Karpas-422 (cell line): ENCODE measurements around the gene ARGLU1. TPM values are rescaled to one million over a fixed set of nuclear protein-coding genes. Genes with fewer than 3 reads are reported as not detected.

Source experiments
- DNase-seq: peaks from one replicate; pipeline ENCODE4 v3.0.0-alpha.2; 2015
- H2AFZ ChIP-seq: fragments of 200-600 bp; sonication (generic); 2 replicates; pipeline ENCODE4 v1.6.1; 2014; ENCODE audit warnings: antibody characterized with exemption, low read length, mixed read lengths
- H3K27ac ChIP-seq: fragments of 200-600 bp; sonication (generic); 2 replicates; pipeline ENCODE4 v1.5.1; 2014; ENCODE audit warnings: mild to moderate bottlenecking, low read length, moderate library complexity
- H3K27me3 ChIP-seq: fragments of 200-600 bp; sonication (generic); 2 replicates; pipeline ENCODE4 v1.6.1; 2014; ENCODE audit warnings: low read length, mixed read lengths
- H3K36me3 ChIP-seq: fragments of 200-600 bp; sonication (generic); 2 replicates; pipeline ENCODE4 v1.6.1; 2014; ENCODE audit warnings: low read length, mixed read lengths; ENCODE audit not compliant: insufficient read depth
- H3K4me1 ChIP-seq: fragments of 200-600 bp; sonication (generic); 2 replicates; pipeline ENCODE4 v1.6.1; 2014; ENCODE audit warnings: mild to moderate bottlenecking, low read length, mixed read lengths
- H3K4me2 ChIP-seq: fragments of 200-600 bp; sonication (generic); 2 replicates; pipeline ENCODE4 v1.6.1; 2014; ENCODE audit warnings: low read length, low read depth, mild to moderate bottlenecking; ENCODE audit not compliant: poor library complexity, severe bottlenecking
- H3K4me3 ChIP-seq: fragments of 200-600 bp; sonication (generic); 2 replicates; pipeline ENCODE4 v1.5.1; 2014; ENCODE audit warnings: mild to moderate bottlenecking, antibody characterized with exemption, low read length, mixed read lengths
- H3K79me2 ChIP-seq: fragments of 200-600 bp; sonication (generic); 2 replicates; pipeline ENCODE4 v1.6.1; 2014; ENCODE audit warnings: mild to moderate bottlenecking, low read length, mixed read lengths
- H3K9ac ChIP-seq: fragments of 200-600 bp; sonication (generic); 2 replicates; pipeline ENCODE4 v1.6.0; 2014; ENCODE audit warnings: low read length
- H3K9me2 ChIP-seq: fragments of 200-600 bp; sonication (generic), shearing (Covaris generic); replicated peaks from 2 replicates; pipeline ENCODE4 v1.6.0; 2014; ENCODE audit warnings: mild to moderate bottlenecking, low read length, moderate library complexity; ENCODE audit not compliant: insufficient read depth
- H3K9me3 ChIP-seq: fragments of 300-700, 200-600 bp; sonication (generic); 2 replicates; pipeline ENCODE4 v1.6.1; 2014; ENCODE audit warnings: low read length, mixed read lengths
- H4K20me1 ChIP-seq: fragments of 200-600 bp; sonication (generic); 2 replicates; pipeline ENCODE4 v1.6.1; 2014; ENCODE audit warnings: mild to moderate bottlenecking, antibody characterized with exemption, low read length, low read depth; ENCODE audit not compliant: insufficient read depth
- total RNA-seq: library from RNA; depleted of rRNA; stranded (reverse); fragments of >200 nt; shearing (Covaris generic); gene quantifications from 2 replicates; pipeline ENCODE4 v1.2.3, GENCODE V29; 2014; ENCODE audit warnings: low replicate concordance

ARGLU1 gene
- total RNA-seq, 1 experiment from 2014 or later = 147 TPM

DNA sequence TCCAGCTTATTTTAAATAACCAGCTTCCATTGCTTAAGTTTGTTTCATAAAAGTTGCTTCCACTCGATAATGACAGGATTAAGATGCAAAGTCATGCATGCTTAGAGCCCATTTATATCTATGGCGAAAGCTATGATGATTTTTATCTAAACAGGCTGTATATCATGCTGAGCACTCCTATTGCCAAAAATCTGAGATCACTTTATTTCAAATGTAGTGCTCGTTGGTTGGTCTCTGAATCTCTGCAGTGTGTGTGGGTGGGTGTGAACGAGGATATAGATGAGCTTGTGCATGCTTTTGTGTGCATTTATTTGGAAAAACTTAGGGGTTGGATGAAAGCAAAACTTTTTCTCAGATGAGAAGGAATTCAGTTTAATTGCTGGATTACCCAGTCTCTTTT is 27.0 kb upstream of the ARGLU1 start:
- no peak for DNase-seq
- H3K4me1 ChIP-seq = no peaks in the 10 kb centered on the region
- no peaks in the 10 kb centered on the region for H3K79me2 ChIP-seq
- H3K36me3 ChIP-seq = no peaks in the 10 kb centered on the region
- H2AFZ ChIP-seq = no peak overlapping the region
- no peaks in the 10 kb centered on the region for H3K9me3 ChIP-seq
- no peak overlapping the region for H3K27ac ChIP-seq
- H3K9ac ChIP-seq = no peak overlapping the region
- H3K4me2 ChIP-seq = no peak overlapping the region
- no peaks in the 10 kb centered on the region for H3K27me3 ChIP-seq
- no peak overlapping the region for H3K4me3 ChIP-seq
- no peaks in the 10 kb centered on the region for H3K9me2 ChIP-seq
- H4K20me1 ChIP-seq = no peaks in the 10 kb centered on the region

DNA sequence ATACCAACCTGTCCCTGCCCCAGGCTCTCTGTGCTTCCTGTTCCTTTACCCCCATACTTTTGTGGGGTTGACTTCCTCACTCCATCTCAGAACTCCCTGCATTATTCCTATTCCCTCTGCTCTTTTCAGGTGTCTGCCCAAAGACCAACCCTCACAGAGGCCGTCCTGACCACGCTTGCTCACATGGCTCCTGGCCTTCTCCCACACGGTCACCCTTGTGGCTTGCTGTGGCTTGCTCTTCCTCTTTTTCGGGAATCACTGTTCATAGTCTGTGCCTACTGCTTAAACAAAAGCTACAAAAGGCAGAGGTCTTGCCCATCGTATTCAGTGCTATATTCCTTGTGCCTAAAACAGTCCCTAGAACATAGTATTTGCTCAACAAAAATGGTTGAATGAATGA is 25.2 kb upstream of the ARGLU1 start:
- no peaks in the 10 kb centered on the region for H4K20me1 ChIP-seq
- no peak overlapping the region for H3K27ac ChIP-seq
- no peaks in the 10 kb centered on the region for H3K36me3 ChIP-seq
- no peak overlapping the region for H3K4me2 ChIP-seq
- no peaks in the 10 kb centered on the region for H3K9me2 ChIP-seq
- H3K79me2 ChIP-seq = no peaks in the 10 kb centered on the region
- no peaks in the 10 kb centered on the region for H3K27me3 ChIP-seq
- H3K4me1 ChIP-seq = no peaks in the 10 kb centered on the region
- no peaks in the 10 kb centered on the region for H3K9me3 ChIP-seq
- no peak for DNase-seq
- no peak overlapping the region for H3K4me3 ChIP-seq
- no peak overlapping the region for H3K9ac ChIP-seq
- no peak overlapping the region for H2AFZ ChIP-seq

DNA sequence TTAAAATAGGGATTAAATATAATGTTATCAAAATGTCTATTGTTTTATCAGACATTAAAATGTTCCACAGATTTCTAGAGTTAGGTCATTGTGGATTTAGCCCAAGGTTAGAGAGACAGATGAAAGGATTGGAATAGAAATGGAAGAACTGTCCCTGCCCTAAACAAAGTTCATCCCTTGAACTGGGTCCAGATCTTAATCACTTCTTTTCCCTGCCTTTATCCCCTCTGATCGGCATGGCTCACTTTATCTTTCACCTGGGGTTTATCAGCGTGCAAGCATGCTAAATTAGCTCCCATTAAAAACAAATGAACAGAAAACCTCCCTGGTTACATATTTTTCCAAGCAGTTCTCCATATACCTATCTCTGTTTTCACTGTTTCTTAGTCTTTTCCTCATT is 23.4 kb upstream of the ARGLU1 start:
- H3K4me3 ChIP-seq = no peak overlapping the region
- H3K79me2 ChIP-seq = no peaks in the 10 kb centered on the region
- no peak for DNase-seq
- H3K9ac ChIP-seq = no peak overlapping the region
- no peaks in the 10 kb centered on the region for H3K9me2 ChIP-seq
- H3K36me3 ChIP-seq = no peaks in the 10 kb centered on the region
- H3K9me3 ChIP-seq = peaks cover under 1% of the 10 kb centered on the region; the same call in 1 of the 2 replicates
- H3K4me2 ChIP-seq = no peak overlapping the region
- no peak overlapping the region for H3K27ac ChIP-seq
- H3K27me3 ChIP-seq = no peaks in the 10 kb centered on the region
- H3K4me1 ChIP-seq = no peaks in the 10 kb centered on the region
- H4K20me1 ChIP-seq = no peaks in the 10 kb centered on the region
- no peak overlapping the region for H2AFZ ChIP-seq

DNA sequence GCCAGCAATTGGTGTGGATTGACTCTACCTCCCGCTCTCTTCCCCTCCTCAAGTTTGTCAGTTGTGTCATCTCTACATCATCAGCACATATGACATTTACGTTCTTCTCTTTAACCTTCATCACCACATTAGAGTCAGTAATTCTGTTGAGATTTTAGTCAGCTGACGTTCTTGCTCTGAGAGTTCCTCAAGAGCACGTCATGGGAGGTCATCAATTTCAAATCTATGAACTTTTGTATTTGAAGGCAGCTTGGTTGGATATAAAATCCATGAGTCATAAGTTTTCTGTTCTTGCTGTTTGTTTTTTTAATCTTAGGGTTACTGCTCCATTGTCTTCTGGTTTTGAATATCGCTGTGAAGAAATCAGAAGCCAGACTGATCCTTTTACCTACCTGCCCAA is 21.8 kb upstream of the ARGLU1 start:
- Histone ChIP-seq H2AFZ (no peak overlapping the region), H3K4me1 (no peaks in the 10 kb centered on the region), H3K27ac (no peak overlapping the region), H3K9me2 (no peaks in the 10 kb centered on the region), H3K79me2 (no peaks in the 10 kb centered on the region), H3K36me3 (no peaks in the 10 kb centered on the region), H3K4me2 (no peak overlapping the region), H3K9ac (no peak overlapping the region), H3K4me3 (no peak overlapping the region), H3K27me3 (no peaks in the 10 kb centered on the region), H3K9me3 (peaks cover 11% of the 10 kb centered on the region; the same call in 1 of the 2 replicates), H4K20me1 (no peaks in the 10 kb centered on the region)
- no peak for DNase-seq

DNA sequence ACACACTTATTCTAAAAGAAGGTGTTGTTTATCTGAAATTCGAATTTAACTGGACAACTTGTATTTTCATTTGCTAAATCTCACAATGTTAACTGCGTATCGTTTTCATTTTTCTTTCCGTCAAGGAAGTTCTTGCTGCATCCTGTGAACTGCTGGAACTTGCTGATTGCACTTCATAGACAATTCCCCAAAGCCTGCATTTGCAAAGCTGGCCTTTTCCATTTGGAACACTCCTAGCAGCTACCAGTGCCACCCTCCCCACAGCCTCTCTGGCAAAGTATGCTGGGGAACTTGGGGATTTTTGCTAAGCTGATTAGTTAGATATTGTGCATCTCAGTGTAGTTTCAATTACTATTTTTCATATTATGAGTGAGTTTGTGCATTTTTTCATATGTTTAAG is 20.4 kb upstream of the ARGLU1 start:
- no peaks in the 10 kb centered on the region for H3K36me3 ChIP-seq
- no peaks in the 10 kb centered on the region for H3K79me2 ChIP-seq
- no peak overlapping the region for H2AFZ ChIP-seq
- no peak overlapping the region for H3K9ac ChIP-seq
- no peaks in the 10 kb centered on the region for H3K27me3 ChIP-seq
- H3K4me2 ChIP-seq = no peak overlapping the region
- no peaks in the 10 kb centered on the region for H3K4me1 ChIP-seq
- no peak overlapping the region for H3K4me3 ChIP-seq
- DNase-seq = no peak
- no peaks in the 10 kb centered on the region for H4K20me1 ChIP-seq
- H3K9me3 ChIP-seq = peaks cover 11% of the 10 kb centered on the region; the same call in 1 of the 2 replicates
- no peak overlapping the region for H3K27ac ChIP-seq
- H3K9me2 ChIP-seq = no peaks in the 10 kb centered on the region

DNA sequence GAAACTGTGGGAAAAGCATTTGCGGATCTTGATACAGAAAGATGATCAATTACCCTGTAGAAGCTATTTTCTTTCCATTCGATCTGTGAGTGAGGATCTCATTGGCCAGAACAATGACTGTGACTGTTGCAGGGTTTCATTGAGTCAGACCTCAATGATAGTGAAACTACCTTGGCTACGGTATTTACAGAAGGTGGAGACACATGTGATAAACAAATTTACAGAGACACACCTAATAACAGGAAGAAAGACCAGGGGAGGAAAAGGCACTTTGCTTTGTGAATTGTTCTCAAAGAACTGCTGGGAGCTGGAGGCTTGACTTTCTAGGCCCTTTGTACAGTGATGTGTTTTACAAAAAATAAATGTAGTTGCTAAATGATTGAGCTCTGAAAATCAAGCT is 19.9 kb upstream of the ARGLU1 start:
- Histone ChIP-seq H3K36me3 (no peaks in the 10 kb centered on the region), H2AFZ (no peak overlapping the region), H3K4me2 (no peak overlapping the region), H3K9ac (no peak overlapping the region), H3K27me3 (no peaks in the 10 kb centered on the region), H3K4me1 (no peaks in the 10 kb centered on the region), H3K9me3 (peaks cover 11% of the 10 kb centered on the region; the same call in 1 of the 2 replicates), H3K27ac (no peak overlapping the region), H4K20me1 (no peaks in the 10 kb centered on the region), H3K4me3 (no peak overlapping the region), H3K9me2 (no peaks in the 10 kb centered on the region), H3K79me2 (no peaks in the 10 kb centered on the region)
- no peak for DNase-seq

DNA sequence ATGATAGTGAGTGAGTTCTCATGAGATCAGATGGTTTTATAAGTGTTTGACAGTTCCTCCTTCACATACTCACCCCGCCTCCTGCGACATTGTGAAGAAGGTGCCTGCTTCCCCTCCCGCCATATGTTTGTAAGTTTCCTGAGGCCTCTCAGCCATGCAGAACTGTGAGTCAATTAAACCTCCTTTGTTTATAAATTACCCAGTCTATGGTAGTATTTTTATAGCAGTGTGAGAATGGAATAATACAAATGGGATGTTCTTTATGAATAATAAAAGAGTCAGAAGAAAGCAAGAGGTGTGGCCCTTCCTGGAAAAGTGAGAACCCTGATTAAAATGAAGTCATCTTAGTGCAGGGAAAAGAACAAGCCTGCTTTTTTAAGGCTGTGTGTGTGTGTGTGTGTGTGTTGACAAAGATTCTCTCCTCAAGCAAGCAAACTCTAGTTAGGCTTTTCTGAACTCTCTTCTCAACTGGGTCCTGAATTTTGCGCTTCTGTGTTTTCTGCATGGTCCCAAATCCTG is 18.8 kb upstream of the ARGLU1 start:
- no peak overlapping the region for H3K4me3 ChIP-seq
- no peaks in the 10 kb centered on the region for H4K20me1 ChIP-seq
- H3K36me3 ChIP-seq = no peaks in the 10 kb centered on the region
- H3K27me3 ChIP-seq = no peaks in the 10 kb centered on the region
- H3K9me3 ChIP-seq = peaks cover 11% of the 10 kb centered on the region; the same call in 1 of the 2 replicates
- DNase-seq = no peak
- H2AFZ ChIP-seq = no peak overlapping the region
- H3K4me1 ChIP-seq = no peaks in the 10 kb centered on the region
- no peaks in the 10 kb centered on the region for H3K79me2 ChIP-seq
- no peaks in the 10 kb centered on the region for H3K9me2 ChIP-seq
- H3K9ac ChIP-seq = no peak overlapping the region
- no peak overlapping the region for H3K27ac ChIP-seq
- no peak overlapping the region for H3K4me2 ChIP-seq

DNA sequence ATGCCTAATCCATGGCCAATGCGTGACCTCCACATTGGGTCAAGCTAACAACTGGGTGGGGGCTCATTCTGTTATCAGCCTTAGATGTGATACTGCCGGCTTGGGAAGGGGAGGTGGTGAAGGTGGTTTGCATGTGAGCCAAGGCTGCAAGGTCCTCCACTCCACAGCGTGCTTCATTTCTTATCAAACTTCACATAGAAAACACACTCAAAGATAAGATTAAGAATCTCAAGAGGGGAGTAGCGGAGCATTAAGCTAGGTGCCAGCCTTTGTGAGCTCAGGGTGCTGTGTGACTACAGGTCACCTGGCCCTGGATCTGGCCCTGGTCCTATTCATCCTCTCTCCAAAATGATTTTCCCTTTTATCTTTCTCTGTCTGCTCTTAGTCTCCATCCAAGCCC is 13.3 kb upstream of the ARGLU1 start:
- H3K9ac ChIP-seq = no peak overlapping the region
- no peaks in the 10 kb centered on the region for H4K20me1 ChIP-seq
- H3K4me2 ChIP-seq = no peak overlapping the region
- no peak overlapping the region for H3K4me3 ChIP-seq
- no peak overlapping the region for H3K27ac ChIP-seq
- H3K36me3 ChIP-seq = no peaks in the 10 kb centered on the region
- H3K79me2 ChIP-seq = no peaks in the 10 kb centered on the region
- no peak for DNase-seq
- H2AFZ ChIP-seq = no peak overlapping the region
- no peaks in the 10 kb centered on the region for H3K4me1 ChIP-seq
- H3K9me3 ChIP-seq = peaks cover 10% of the 10 kb centered on the region; the same call in 1 of the 2 replicates
- no peaks in the 10 kb centered on the region for H3K9me2 ChIP-seq
- no peaks in the 10 kb centered on the region for H3K27me3 ChIP-seq

DNA sequence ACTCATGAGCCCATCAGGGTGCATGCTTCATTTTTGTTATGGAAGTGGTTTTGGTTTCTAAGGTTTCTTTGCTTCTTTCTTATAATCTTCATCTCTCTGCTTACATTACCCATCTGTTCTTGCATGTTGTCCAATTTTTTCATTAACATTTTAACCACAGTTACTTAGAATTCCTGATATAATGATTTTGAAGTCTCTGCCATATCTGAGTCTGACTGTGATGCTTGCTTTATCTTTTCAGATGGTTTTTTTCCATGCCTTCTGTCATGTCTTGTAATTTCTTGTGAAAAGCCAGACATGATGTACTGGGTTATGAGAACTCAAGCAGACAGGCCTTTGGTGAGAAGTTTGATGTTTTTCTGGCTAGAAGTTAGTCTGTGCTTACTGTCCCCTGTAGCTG is 8.0 kb upstream of the ARGLU1 start:
- Histone ChIP-seq H3K9ac (no peak overlapping the region), H3K4me3 (no peak overlapping the region), H3K79me2 (no peaks in the 10 kb centered on the region), H3K27me3 (no peaks in the 10 kb centered on the region), H4K20me1 (no peaks in the 10 kb centered on the region), H2AFZ (no peak overlapping the region), H3K27ac (no peak overlapping the region), H3K36me3 (no peaks in the 10 kb centered on the region; the same call in 1 of the 2 replicates), H3K9me2 (no peaks in the 10 kb centered on the region), H3K4me1 (no peaks in the 10 kb centered on the region), H3K9me3 (no peaks in the 10 kb centered on the region), H3K4me2 (no peak overlapping the region)
- no peak for DNase-seq
